GM20000 (cell line): ENCODE measurements around the gene SORBS1.

ENCODE experiments used
- DNase-seq: peaks from one replicate; pipeline ENCODE4 v3.0.0; 2012; ENCODE audit warnings: low spot score
- CTCF ChIP-seq: IDR thresholded peaks from 2 replicates; pipeline ENCODE4 v1.5.1; 2012; ENCODE audit warnings: mild to moderate bottlenecking, control low read depth; ENCODE audit errors: extremely low read depth, missing control alignments

The SORBS1 gene

GRCh38 chr10:95261926-95262325 lies 299.2 kb downstream of the SORBS1 start:
- no peak for TF ChIP-seq CTCF
- DNase-seq, result no peak
